HepG2 (cell line): ENCODE measurements around the gene DPEP1. TPM values are rescaled to one million over a fixed set of nuclear protein-coding genes. Genes with fewer than 3 reads are reported as not detected.

ENCODE experiments used
- ARNT2 ChIP-seq: sonication (generic); formaldehyde crosslinking; IDR thresholded peaks from 2 replicates; pipeline ENCODE4 v1.8.0; 2022; ENCODE audit warnings: mild to moderate bottlenecking, low read depth, missing genetic modification reagents, moderate library complexity
- CEBPZ ChIP-seq: IDR thresholded peaks from 2 replicates; pipeline ENCODE4 v1.6.1; 2012; ENCODE audit warnings: low read length, improper control_type of control experiment
- HCFC1 ChIP-seq: fragments of 150-350 bp; IDR thresholded peaks from 2 replicates; pipeline ENCODE4 v1.6.1; 2014; ENCODE audit warnings: low read depth, low read length
- HMGXB4 ChIP-seq, 2 experiments: sonication (generic) in 1 of 2; formaldehyde crosslinking in 1 of 2; IDR thresholded peaks; 2 replicates each; pipeline versions ENCODE4 v1.4.0 to v1.6.1; 2018 to 2020; ENCODE audit warnings: missing genetic modification reagents in 2 of 2, borderline replicate concordance in 1 of 2, low read depth in 1 of 2, mild to moderate bottlenecking in 1 of 2, missing biosample characterization in 1 of 2
- TEAD2 ChIP-seq: sonication (generic); formaldehyde crosslinking; IDR thresholded peaks from 2 replicates; pipeline ENCODE4 v1.9.0; 2021; ENCODE audit warnings: missing genetic modification reagents
- U2AF1 ChIP-seq: fragments of 200-400 bp; formaldehyde crosslinking; optimal IDR thresholded peaks from 2 replicates; pipeline ENCODE3; 2017; ENCODE audit warnings: mild to moderate bottlenecking, low read depth, low read length
- ZNF576 ChIP-seq: sonication (generic); formaldehyde crosslinking; IDR thresholded peaks from 2 replicates; pipeline ENCODE4 v1.4.0; 2020; ENCODE audit warnings: mild to moderate bottlenecking, missing genetic modification reagents
- ZNF839 ChIP-seq: sonication (generic); formaldehyde crosslinking; IDR thresholded peaks from 2 replicates; pipeline ENCODE4 v1.4.0; 2020; ENCODE audit warnings: missing genetic modification reagents, mild to moderate bottlenecking, borderline replicate concordance
- polyA plus RNA-seq, 8 experiments: library from polyadenylated mRNA; depleted of rRNA in 3 of 8; stranded (reverse) in 7 of 8; unstranded in 1 of 8; fragments of >200 nt; fragmentation: Illumina TruSeq in 4 of 8; extraction: Trizol in 4 of 8; gene quantifications; 2 replicates each; pipeline versions ENCODE4 v1.2.1 to v1.2.3, GENCODE V29; 2011 to 2016; ENCODE audit warnings: low read depth in 4 of 8, missing spikeins in 1 of 8, mixed read lengths in 1 of 8; ENCODE audit not compliant: insufficient read depth in 1 of 8
- total RNA-seq, 5 experiments: library from RNA; depleted of rRNA; stranded (reverse); fragments of >200 nt; fragmentation: Illumina TruSeq; extraction: Trizol; gene quantifications; 2 replicates each; pipeline ENCODE4 v1.2.3, GENCODE V29; 2016; ENCODE audit warnings: low read depth in 1 of 5
- TF ChIP-seq, protein P1 (sequence below): sonication (generic); formaldehyde crosslinking; IDR thresholded peaks from 2 replicates; pipeline ENCODE4 v1.4.0; 2020; ENCODE audit warnings: missing genetic modification reagents
- TF ChIP-seq, protein P2 (sequence below): sonication (generic); formaldehyde crosslinking; IDR thresholded peaks from 2 replicates; pipeline ENCODE4 v1.9.0; 2021; ENCODE audit warnings: missing genetic modification reagents, mild to moderate bottlenecking, borderline replicate concordance
- TF ChIP-seq, protein P3 (sequence below): sonication (generic); formaldehyde crosslinking; IDR thresholded peaks from 2 replicates; pipeline ENCODE4 v1.4.0; 2020; ENCODE audit warnings: missing genetic modification reagents

Gene DPEP1
- total and polyA plus RNA-seq, 2 of the 13 experiments (the other 11 are each of a cell fraction or from before 2014, with no cell fraction given): 37.6 to 52.2 TPM

- TF ChIP-seq CEBPZ: no peak
- no peak for TF ChIP-seq HMGXB4 (CRISPR knock-in tag; IDR thresholded peaks at IDR 0.05; ENCODE audit: borderline replicate concordance in 1 of 2, low read depth in 1 of 2)
- no peak for TF ChIP-seq HCFC1
- TF ChIP-seq ZNF576 (CRISPR knock-in tag): no peak
- TF ChIP-seq U2AF1: no peak
- TF ChIP-seq, protein P1, sequence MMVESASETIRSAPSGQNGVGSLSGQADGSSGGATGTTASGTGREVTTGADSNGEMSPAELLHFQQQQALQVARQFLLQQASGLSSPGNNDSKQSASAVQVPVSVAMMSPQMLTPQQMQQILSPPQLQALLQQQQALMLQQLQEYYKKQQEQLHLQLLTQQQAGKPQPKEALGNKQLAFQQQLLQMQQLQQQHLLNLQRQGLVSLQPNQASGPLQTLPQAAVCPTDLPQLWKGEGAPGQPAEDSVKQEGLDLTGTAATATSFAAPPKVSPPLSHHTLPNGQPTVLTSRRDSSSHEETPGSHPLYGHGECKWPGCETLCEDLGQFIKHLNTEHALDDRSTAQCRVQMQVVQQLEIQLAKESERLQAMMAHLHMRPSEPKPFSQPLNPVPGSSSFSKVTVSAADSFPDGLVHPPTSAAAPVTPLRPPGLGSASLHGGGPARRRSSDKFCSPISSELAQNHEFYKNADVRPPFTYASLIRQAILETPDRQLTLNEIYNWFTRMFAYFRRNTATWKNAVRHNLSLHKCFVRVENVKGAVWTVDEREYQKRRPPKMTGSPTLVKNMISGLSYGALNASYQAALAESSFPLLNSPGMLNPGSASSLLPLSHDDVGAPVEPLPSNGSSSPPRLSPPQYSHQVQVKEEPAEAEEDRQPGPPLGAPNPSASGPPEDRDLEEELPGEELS (CRISPR knock-in tag): peak; percentile 34
- TF ChIP-seq, protein P2, sequence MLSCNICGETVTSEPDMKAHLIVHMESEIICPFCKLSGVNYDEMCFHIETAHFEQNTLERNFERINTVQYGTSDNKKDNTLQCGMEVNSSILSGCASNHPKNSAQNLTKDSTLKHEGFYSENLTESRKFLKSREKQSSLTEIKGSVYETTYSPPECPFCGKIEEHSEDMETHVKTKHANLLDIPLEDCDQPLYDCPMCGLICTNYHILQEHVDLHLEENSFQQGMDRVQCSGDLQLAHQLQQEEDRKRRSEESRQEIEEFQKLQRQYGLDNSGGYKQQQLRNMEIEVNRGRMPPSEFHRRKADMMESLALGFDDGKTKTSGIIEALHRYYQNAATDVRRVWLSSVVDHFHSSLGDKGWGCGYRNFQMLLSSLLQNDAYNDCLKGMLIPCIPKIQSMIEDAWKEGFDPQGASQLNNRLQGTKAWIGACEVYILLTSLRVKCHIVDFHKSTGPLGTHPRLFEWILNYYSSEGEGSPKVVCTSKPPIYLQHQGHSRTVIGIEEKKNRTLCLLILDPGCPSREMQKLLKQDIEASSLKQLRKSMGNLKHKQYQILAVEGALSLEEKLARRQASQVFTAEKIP (CRISPR knock-in tag): no peak
- TF ChIP-seq ZNF839 (CRISPR knock-in tag): no peak
- TF ChIP-seq, protein P3, sequence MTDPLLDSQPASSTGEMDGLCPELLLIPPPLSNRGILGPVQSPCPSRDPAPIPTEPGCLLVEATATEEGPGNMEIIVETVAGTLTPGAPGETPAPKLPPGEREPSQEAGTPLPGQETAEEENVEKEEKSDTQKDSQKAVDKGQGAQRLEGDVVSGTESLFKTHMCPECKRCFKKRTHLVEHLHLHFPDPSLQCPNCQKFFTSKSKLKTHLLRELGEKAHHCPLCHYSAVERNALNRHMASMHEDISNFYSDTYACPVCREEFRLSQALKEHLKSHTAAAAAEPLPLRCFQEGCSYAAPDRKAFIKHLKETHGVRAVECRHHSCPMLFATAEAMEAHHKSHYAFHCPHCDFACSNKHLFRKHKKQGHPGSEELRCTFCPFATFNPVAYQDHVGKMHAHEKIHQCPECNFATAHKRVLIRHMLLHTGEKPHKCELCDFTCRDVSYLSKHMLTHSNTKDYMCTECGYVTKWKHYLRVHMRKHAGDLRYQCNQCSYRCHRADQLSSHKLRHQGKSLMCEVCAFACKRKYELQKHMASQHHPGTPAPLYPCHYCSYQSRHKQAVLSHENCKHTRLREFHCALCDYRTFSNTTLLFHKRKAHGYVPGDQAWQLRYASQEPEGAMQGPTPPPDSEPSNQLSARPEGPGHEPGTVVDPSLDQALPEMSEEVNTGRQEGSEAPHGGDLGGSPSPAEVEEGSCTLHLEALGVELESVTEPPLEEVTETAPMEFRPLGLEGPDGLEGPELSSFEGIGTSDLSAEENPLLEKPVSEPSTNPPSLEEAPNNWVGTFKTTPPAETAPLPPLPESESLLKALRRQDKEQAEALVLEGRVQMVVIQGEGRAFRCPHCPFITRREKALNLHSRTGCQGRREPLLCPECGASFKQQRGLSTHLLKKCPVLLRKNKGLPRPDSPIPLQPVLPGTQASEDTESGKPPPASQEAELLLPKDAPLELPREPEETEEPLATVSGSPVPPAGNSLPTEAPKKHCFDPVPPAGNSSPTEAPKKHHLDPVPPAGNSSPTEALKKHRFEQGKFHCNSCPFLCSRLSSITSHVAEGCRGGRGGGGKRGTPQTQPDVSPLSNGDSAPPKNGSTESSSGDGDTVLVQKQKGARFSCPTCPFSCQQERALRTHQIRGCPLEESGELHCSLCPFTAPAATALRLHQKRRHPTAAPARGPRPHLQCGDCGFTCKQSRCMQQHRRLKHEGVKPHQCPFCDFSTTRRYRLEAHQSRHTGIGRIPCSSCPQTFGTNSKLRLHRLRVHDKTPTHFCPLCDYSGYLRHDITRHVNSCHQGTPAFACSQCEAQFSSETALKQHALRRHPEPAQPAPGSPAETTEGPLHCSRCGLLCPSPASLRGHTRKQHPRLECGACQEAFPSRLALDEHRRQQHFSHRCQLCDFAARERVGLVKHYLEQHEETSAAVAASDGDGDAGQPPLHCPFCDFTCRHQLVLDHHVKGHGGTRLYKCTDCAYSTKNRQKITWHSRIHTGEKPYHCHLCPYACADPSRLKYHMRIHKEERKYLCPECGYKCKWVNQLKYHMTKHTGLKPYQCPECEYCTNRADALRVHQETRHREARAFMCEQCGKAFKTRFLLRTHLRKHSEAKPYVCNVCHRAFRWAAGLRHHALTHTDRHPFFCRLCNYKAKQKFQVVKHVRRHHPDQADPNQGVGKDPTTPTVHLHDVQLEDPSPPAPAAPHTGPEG (CRISPR knock-in tag): no peak
- no peak for TF ChIP-seq ARNT2
- TF ChIP-seq TEAD2 (CRISPR knock-in tag): no peak
These were observed 11.6 kb downstream of the DPEP1 start (continued) for GRCh38 chr16:89624777-89625761.
